Gastroesophageal sphincter (tissue), 4 donors: ENCODE measurements around the gene GANAB. TPM values are rescaled to one million over a fixed set of nuclear protein-coding genes. Genes with fewer than 3 reads are reported as not detected.

Experiments
- ATAC-seq: fragments of 150-250 bp; one replicate; pipeline ENCODE4 v1.9.1; 2016; ENCODE audit warnings: mild to moderate bottlenecking, moderate library complexity
- H3K27ac ChIP-seq, 4 donors: fragments of 200-600 bp; sonication (generic) in 3 of 4; 1 replicate in 3 of 4; 2 replicates in 1 of 4; pipeline ENCODE4 v1.5.1; 2016 to 2019
- H3K27me3 ChIP-seq: fragments of 200-600 bp; sonication (generic); one replicate; pipeline ENCODE4 v1.5.1; 2019
- H3K36me3 ChIP-seq, 2 donors: fragments of 200-600 bp; sonication (generic); one replicate each; pipeline ENCODE4 v1.5.1; 2019; ENCODE audit warnings: control low read depth in 1 of 2
- H3K4me1 ChIP-seq, 3 donors: fragments of 200-600 bp; sonication (generic); 1 replicate in 2 of 3; 2 replicates in 1 of 3; pipeline ENCODE4 v1.5.1; 2016 to 2019; ENCODE audit warnings: control low read depth in 2 of 3
- H3K4me3 ChIP-seq, 2 donors: fragments of 200-600 bp; sonication (generic); one replicate each; pipeline ENCODE4 v1.5.1; 2019; ENCODE audit warnings: mild to moderate bottlenecking in 1 of 2, moderate library complexity in 1 of 2
- H3K9me3 ChIP-seq, 3 donors: fragments of 200-600 bp; sonication (generic); one replicate each; pipeline ENCODE4 v1.5.1; 2017 to 2019; ENCODE audit warnings: control low read depth in 2 of 3
- CTCF ChIP-seq, 4 experiments: fragments of 200-600 bp in 2 of 4; fragments of 450-650 bp in 2 of 4; sonication (generic) in 1 of 4; IDR thresholded peaks; one replicate each; pipeline ENCODE4 v1.5.1; 2017 to 2019; ENCODE audit warnings: antibody characterized with exemption in 4 of 4, mild to moderate bottlenecking in 2 of 4, moderate library complexity in 2 of 4
- EP300 ChIP-seq: sonication (generic); formaldehyde crosslinking; IDR thresholded peaks from one replicate; pipeline ENCODE4 v1.6.1; 2017; ENCODE audit warnings: antibody characterized with exemption, mild to moderate bottlenecking
- POLR2A ChIP-seq, 2 donors: fragments of 450-650 bp; IDR thresholded peaks; one replicate each; pipeline ENCODE4 v1.6.1; 2017; ENCODE audit warnings: antibody characterized with exemption in 2 of 2, mild to moderate bottlenecking in 2 of 2, moderate library complexity in 1 of 2
- POLR2AphosphoS5 ChIP-seq: sonication (generic); formaldehyde crosslinking; IDR thresholded peaks from one replicate; pipeline ENCODE4 v1.6.1; 2017; ENCODE audit warnings: antibody characterized with exemption
- WGBS, 2 donors: methylation state at CpG; one replicate each; pipeline ENCODE4 v1.1.5; 2018; ENCODE audit warnings: low coverage in 1 of 2; 5-methylcytosine and 5-hydroxymethylcytosine counted together
- total RNA-seq, 4 donors: library from RNA; depleted of rRNA; stranded (reverse); fragments of >200 nt; gene quantifications; one replicate each; pipeline ENCODE4 v1.1.0, GENCODE V29; 2016

The GANAB gene
- total RNA-seq, 4 donors from 2014 or later = 87.8 to 151 (median 134) TPM

- ATAC-seq = no peak
- H3K27ac ChIP-seq = peak overlapping the region in 2 of 4 donors; percentile 86 to 91
- whole genome bisulfite sequencing, 2 donors = 50 to 82% methylated on average over 1 to 2 of the region's 2 CpGs
- H3K4me1 ChIP-seq = peaks cover 0 to 73% (median 19%) of the 10 kb centered on the region in 3 donors
- H3K4me3 ChIP-seq = no peak overlapping the region
- H3K27me3 ChIP-seq = no peaks in the 10 kb centered on the region
- H3K36me3 ChIP-seq = peaks cover 0 to 51% of the 10 kb centered on the region in 2 donors
- TF ChIP-seq EP300 (no peak), POLR2A (IDR thresholded peaks at IDR 0.05) (no peak), POLR2AphosphoS5 (no peak), CTCF (IDR thresholded peaks at IDR 0.05) (no peak)
- no peaks in the 10 kb centered on the region for H3K9me3 ChIP-seq
Measured at GRCh38 chr11:62673196-62673525, 26.7 kb upstream of the GANAB start.

- 0% methylated on average over 2 to 6 of the region's 59 CpGs for WGBS, 2 donors
- peak within 1 kb of the TSS; percentile 24 to 91 (median 88) for H3K27ac ChIP-seq
- H3K9me3 ChIP-seq = no peaks in the 10 kb centered on the region
- H3K36me3 ChIP-seq = peaks cover 0 to 41% of the 10 kb centered on the region in 2 donors
- TF ChIP-seq EP300 = no peak
- peak; percentile 70 for TF ChIP-seq POLR2AphosphoS5
- TF ChIP-seq POLR2A (IDR thresholded peaks at IDR 0.05) = peak; percentile 49 to 59
- TF ChIP-seq CTCF (IDR thresholded peaks at IDR 0.05) = peak in 1 of 4 experiments; percentile 24
- H3K4me1 ChIP-seq = peaks cover 3 to 73% (median 24%) of the 10 kb centered on the region in 3 donors
- peak within 1 kb of the TSS; percentile 48 to 80 for H3K4me3 ChIP-seq
- no peaks in the 10 kb centered on the region for H3K27me3 ChIP-seq
- ATAC-seq = peak; percentile 87
Measured at GRCh38 chr11:62671608-62672389, 25.4 kb upstream of the GANAB start, which contains the start of the genes LBHD1 and UQCC3. TSS of gene LBHD1 (minus strand) at chr11:62672267. CDS start at chr11:62670031, 2,236 bp downstream. TSS of gene UQCC3 (plus strand) at chr11:62671673. CDS start at chr11:62671746, 73 bp downstream.

- Histone ChIP-seq H3K27me3 (no peaks in the 10 kb centered on the region), H3K36me3 (peaks cover 0 to 41% of the 10 kb centered on the region in 2 donors), H3K4me3 (peak overlapping the region; percentile 48 to 80), H3K27ac (peak overlapping the region; percentile 24 to 91 (median 88)), H3K4me1 (peaks cover 5 to 74% (median 30%) of the 10 kb centered on the region in 3 donors), H3K9me3 (no peaks in the 10 kb centered on the region)
- WGBS, 2 donors = 0 to 2% methylated on average over 1 to 8 of the region's 17 CpGs
- TF ChIP-seq POLR2AphosphoS5 (no peak), CTCF (IDR thresholded peaks at IDR 0.05) (no peak), EP300 (no peak), POLR2A (IDR thresholded peaks at IDR 0.05) (no peak)
- peak; percentile 45 for ATAC-seq
Measured at GRCh38 chr11:62671236-62671607, 24.8 kb upstream of the GANAB start.

- H3K4me3 ChIP-seq = no peak overlapping the region
- WGBS, 2 donors = 74 to 81% methylated on average over 3 of the region's 4 CpGs
- H3K9me3 ChIP-seq = no peaks in the 10 kb centered on the region
- no peaks in the 10 kb centered on the region for H3K27me3 ChIP-seq
- H3K4me1 ChIP-seq = peaks cover 5 to 78% (median 32%) of the 10 kb centered on the region in 3 donors
- no peak for TF ChIP-seq EP300
- no peak for TF ChIP-seq POLR2A (IDR thresholded peaks at IDR 0.05)
- TF ChIP-seq POLR2AphosphoS5 = no peak
- no peak for TF ChIP-seq CTCF (IDR thresholded peaks at IDR 0.05)
- H3K27ac ChIP-seq = peak overlapping the region in 1 of 4 donors; percentile 91
- no peak for ATAC-seq
- H3K36me3 ChIP-seq = peaks cover 0 to 24% of the 10 kb centered on the region in 2 donors
Measured at GRCh38 chr11:62669420-62670161, 23.2 kb upstream of the GANAB start.
